Subcutaneous adipose tissue (tissue), 4 donors: Measurements from ENCODE around the gene BMP10. TPM values are rescaled to one million over a fixed set of nuclear protein-coding genes. Genes with fewer than 3 reads are reported as not detected.

Experiments
- CTCF ChIP-seq: fragments of 450-650 bp; IDR thresholded peaks from one replicate; pipeline ENCODE4 v1.5.1; 2016; ENCODE audit warnings: low read depth, mild to moderate bottlenecking, control low read depth, antibody characterized with exemption, moderate library complexity
- total RNA-seq, 4 donors: library from RNA; depleted of rRNA; stranded (reverse); fragments of >200 nt; gene quantifications; one replicate each; pipeline ENCODE4 v1.1.0, GENCODE V29; 2016

The BMP10 gene
- total RNA-seq, 4 donors from 2014 or later = not detected

- no peak for TF ChIP-seq CTCF
Observed at GRCh38 chr2:68913359-68913758, 42.2 kb upstream of the BMP10 start.

- TF ChIP-seq CTCF = no peak
Observed at GRCh38 chr2:68912732-68913131, 41.5 kb upstream of the BMP10 start.

- TF ChIP-seq CTCF = no peak
Observed at GRCh38 chr2:68912111-68912510, 40.9 kb upstream of the BMP10 start.

GRCh38 chr2:68911709-68912108 lies 40.5 kb upstream of the BMP10 start:
- TF ChIP-seq CTCF = no peak

- no peak for TF ChIP-seq CTCF
Observed at GRCh38 chr2:68911246-68911645, 40.0 kb upstream of the BMP10 start.

- no peak for TF ChIP-seq CTCF
Observed at GRCh38 chr2:68909793-68910674, 38.8 kb upstream of the BMP10 start.

- no peak for TF ChIP-seq CTCF
Observed at GRCh38 chr2:68908392-68908970, 37.3 kb upstream of the BMP10 start.
